Left ventricle myocardium inferior (tissue), 1 donor: ENCODE measurements around the gene PLCH1. TPM values are rescaled to one million over a fixed set of nuclear protein-coding genes. Genes with fewer than 3 reads are reported as not detected.

Source experiments
- DNase-seq: peaks from one replicate; pipeline ENCODE4 v3.0.0-alpha.2; 2020
- H3K27ac ChIP-seq: fragments of 200-600 bp; replicated peaks from 2 replicates; pipeline ENCODE4 v1.8.0; 2021
- H3K27me3 ChIP-seq: fragments of 200-600 bp; 2 replicates; pipeline ENCODE4 v1.8.0; 2021; ENCODE audit warnings: low read depth
- H3K36me3 ChIP-seq: fragments of 200-600 bp; 2 replicates; pipeline ENCODE4 v1.8.0; 2021
- H3K4me1 ChIP-seq: fragments of 200-600 bp; 2 replicates; pipeline ENCODE4 v1.8.0; 2021
- H3K4me3 ChIP-seq: fragments of 200-600 bp; 2 replicates; pipeline ENCODE4 v1.8.0; 2021; ENCODE audit warnings: mild to moderate bottlenecking, moderate library complexity
- H3K9me3 ChIP-seq: fragments of 200-600 bp; replicated peaks from 2 replicates; pipeline ENCODE4 v1.8.0; 2021
- CTCF ChIP-seq: fragments of 200-600 bp; IDR thresholded peaks from 2 replicates; pipeline ENCODE4 v1.8.0; 2021; ENCODE audit warnings: antibody characterized with exemption, mild to moderate bottlenecking, borderline replicate concordance
- intact Hi-C: fragments of 100-400 bp; cut with micrococcal nuclease; formaldehyde crosslinking; loops from one replicate; pipeline ENCODE4 v1.11.0; 2022
- total RNA-seq: library from RNA; stranded (reverse); fragmentation: NEBNext Ultra II Directional; extraction: Animal tissue kit (Norgen Biotek cat#: 25700); gene quantifications from one replicate; pipeline ENCODE4 v1.2.1, GENCODE V29; 2021
- donor health status: DM: no; HTN: yes; CAD: no; lungs with severe emphysema.

The PLCH1 gene
- total RNA-seq, 1 donor from 2014 or later = 0.85 TPM

DNA sequence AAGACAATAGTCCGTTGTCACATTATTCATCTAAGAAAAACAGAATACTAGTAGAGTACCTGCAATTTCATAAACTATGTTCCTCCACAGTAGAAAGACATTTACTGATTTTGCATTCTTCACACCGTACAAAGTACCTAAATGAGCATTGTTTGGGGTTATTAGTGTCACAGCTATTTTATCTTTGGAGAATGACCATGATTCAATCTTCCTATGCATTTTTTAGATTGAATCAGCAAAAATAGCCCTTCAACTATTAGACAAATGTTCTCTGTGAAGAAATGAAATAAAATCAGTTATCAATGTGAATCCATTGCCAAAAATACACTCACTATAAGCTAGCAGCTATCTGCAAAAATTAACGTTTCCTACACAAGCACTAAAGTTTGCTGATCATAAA, 176.6 kb downstream of the PLCH1 start:
- DNase-seq = no peak
- no peak for TF ChIP-seq CTCF
- Histone ChIP-seq H3K4me1 (no peaks in the 10 kb centered on the region), H3K27ac (no peak overlapping the region), H3K4me3 (no peak overlapping the region), H3K36me3 (no peaks in the 10 kb centered on the region), H3K27me3 (no peaks in the 10 kb centered on the region), H3K9me3 (no peaks in the 10 kb centered on the region)
- intact Hi-C loops = no loop called here

GRCh38 chr3:155560594-155560993, 184.3 kb downstream of the PLCH1 start:
- Histone ChIP-seq H3K9me3 (no peaks in the 10 kb centered on the region), H3K27ac (no peak overlapping the region), H3K4me3 (no peak overlapping the region), H3K27me3 (no peaks in the 10 kb centered on the region), H3K36me3 (no peaks in the 10 kb centered on the region), H3K4me1 (no peaks in the 10 kb centered on the region)
- intact Hi-C loops = no loop called here
- TF ChIP-seq CTCF = no peak
- no peak for DNase-seq

DNA sequence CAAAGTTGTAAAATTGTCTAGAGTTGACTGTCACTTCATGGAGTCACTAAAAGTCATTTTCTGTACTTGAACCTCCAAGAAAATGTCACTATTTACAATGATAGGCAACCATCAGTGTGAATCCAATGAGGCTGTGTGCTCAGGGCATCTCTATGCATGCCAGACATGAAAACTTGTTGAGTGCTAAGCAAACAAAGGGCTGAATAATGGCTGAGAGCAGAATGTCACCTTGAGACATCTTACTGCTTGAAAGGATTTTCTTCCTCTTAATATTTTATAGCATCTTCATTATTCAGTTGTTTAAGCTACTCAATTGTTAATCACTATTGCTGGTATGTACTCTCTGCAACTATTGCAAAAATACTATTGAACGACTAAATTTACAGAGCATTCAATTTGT, 184.7 kb downstream of the PLCH1 start:
- Histone ChIP-seq H3K36me3 (no peaks in the 10 kb centered on the region), H3K4me3 (no peak overlapping the region), H3K9me3 (no peaks in the 10 kb centered on the region), H3K4me1 (no peaks in the 10 kb centered on the region), H3K27me3 (no peaks in the 10 kb centered on the region), H3K27ac (no peak overlapping the region)
- intact Hi-C loops = no loop called here
- no peak for DNase-seq
- no peak for TF ChIP-seq CTCF

DNA sequence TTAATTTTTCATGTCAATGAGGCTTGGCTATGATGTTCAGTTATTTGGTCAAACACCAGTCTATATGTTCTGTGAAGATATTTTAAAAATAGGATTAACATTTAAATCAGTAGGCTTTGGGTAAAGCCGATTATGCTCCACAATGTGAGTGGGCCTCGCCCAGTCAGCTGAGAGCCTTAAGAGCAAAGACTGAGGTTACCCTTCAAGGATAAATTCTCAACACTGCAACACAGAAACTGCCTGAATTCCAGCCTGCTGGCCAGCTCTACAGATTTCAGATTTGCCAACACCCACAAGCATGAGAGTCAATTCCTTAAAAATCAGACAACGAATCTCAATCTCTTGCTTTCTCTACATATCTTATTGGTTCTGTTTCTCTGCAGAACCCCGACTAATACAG, 188.3 kb downstream of the PLCH1 start:
- intact Hi-C loops = no loop called here
- no peaks in the 10 kb centered on the region for H3K9me3 ChIP-seq
- no peak for DNase-seq
- H3K27me3 ChIP-seq = no peaks in the 10 kb centered on the region
- TF ChIP-seq CTCF = no peak
- no peaks in the 10 kb centered on the region for H3K36me3 ChIP-seq
- H3K27ac ChIP-seq = no peak overlapping the region
- no peak overlapping the region for H3K4me3 ChIP-seq
- no peaks in the 10 kb centered on the region for H3K4me1 ChIP-seq

GRCh38 chr3:155555479-155556060, 189.3 kb downstream of the PLCH1 start:
- H3K9me3 ChIP-seq = no peaks in the 10 kb centered on the region
- intact Hi-C loops = no loop called here
- H3K4me3 ChIP-seq = no peak overlapping the region
- no peak for TF ChIP-seq CTCF
- H3K4me1 ChIP-seq = no peaks in the 10 kb centered on the region
- no peak overlapping the region for H3K27ac ChIP-seq
- H3K36me3 ChIP-seq = no peaks in the 10 kb centered on the region
- no peaks in the 10 kb centered on the region for H3K27me3 ChIP-seq
- DNase-seq = no peak
